Measurements from ENCODE around the gene CACNA2D3. TPM values are rescaled to one million over a fixed set of nuclear protein-coding genes. Genes with fewer than 3 reads are reported as not detected.

Gene CACNA2D3
- total and polyA plus RNA-seq, 3 experiments from 2014 or later, result not detected

GRCh38 chr3:54826251-54826691 is 703.9 kb downstream of the CACNA2D3 start:
- no peak overlapping the region for H3K27ac Mint-ChIP-seq
- POLR2A ChIA-PET, result no interaction called here

GRCh38 chr3:54827056-54827687 is 704.8 kb downstream of the CACNA2D3 start:
- DNase-seq, result no peak
- Mint-ChIP-seq H3K4me3 (no peak overlapping the region), H3K27ac (no peak overlapping the region), H3K36me3 (no peaks in the 10 kb centered on the region), H3K9me3 (peaks cover 0 to 6% (median 1%) of the 10 kb centered on the region in 5 donors), H3K27me3 (no peaks in the 10 kb centered on the region), H3K4me1 (no peaks in the 10 kb centered on the region)
- POLR2A ChIA-PET, result no interaction called here
- CTCF ChIA-PET, result no interaction called here
- no peak overlapping the region for H3K27ac ChIP-seq (ENCODE audit: low read depth, low read length)
- no peaks in the 10 kb centered on the region for H3K36me3 ChIP-seq (ENCODE audit: insufficient read depth, low read length)
- H3K9me3 ChIP-seq (ENCODE audit: low read length), result no peaks in the 10 kb centered on the region
- H3K4me3 ChIP-seq (ENCODE audit: low read length), result no peak overlapping the region
- no peaks in the 10 kb centered on the region for H3K27me3 ChIP-seq (ENCODE audit: insufficient read depth, low read length, poor library complexity, severe bottlenecking)
- no peaks in the 10 kb centered on the region for H3K4me1 ChIP-seq (ENCODE audit: insufficient read depth, low read length)

More at GRCh38 chr3:54826251-54826691, 703.9 kb downstream of the CACNA2D3 start:
- H3K4me1 Mint-ChIP-seq, result no peaks in the 10 kb centered on the region
- H3K36me3 ChIP-seq (ENCODE audit: insufficient read depth, low read length), result no peaks in the 10 kb centered on the region
- H3K4me3 Mint-ChIP-seq, result no peak overlapping the region
- no peaks in the 10 kb centered on the region for H3K36me3 Mint-ChIP-seq
- H3K9me3 ChIP-seq (ENCODE audit: low read length), result no peaks in the 10 kb centered on the region
- no peaks in the 10 kb centered on the region for H3K27me3 ChIP-seq (ENCODE audit: insufficient read depth, low read length, poor library complexity, severe bottlenecking)
- CTCF ChIA-PET, result no interaction called here
- H3K27me3 Mint-ChIP-seq, result no peaks in the 10 kb centered on the region
- peaks cover 0 to 2% (median 0%) of the 10 kb centered on the region in 5 donors for H3K9me3 Mint-ChIP-seq
- DNase-seq, result no peak
- no peaks in the 10 kb centered on the region for H3K4me1 ChIP-seq (ENCODE audit: insufficient read depth, low read length)
- H3K27ac ChIP-seq (ENCODE audit: low read depth, low read length), result no peak overlapping the region
- no peak overlapping the region for H3K4me3 ChIP-seq (ENCODE audit: low read length)

- CTCF ChIA-PET, result no interaction called here
- H3K9me3 Mint-ChIP-seq, result peaks cover 0 to 7% (median 1%) of the 10 kb centered on the region in 5 donors
Observed at GRCh38 chr3:54827776-54828175, 705.4 kb downstream of the CACNA2D3 start.

GRCh38 chr3:54830658-54831057 is 708.3 kb downstream of the CACNA2D3 start:
- no peaks in the 10 kb centered on the region for H3K27me3 ChIP-seq (ENCODE audit: insufficient read depth, low read length, poor library complexity, severe bottlenecking)
- H3K9me3 ChIP-seq (ENCODE audit: low read length), result no peaks in the 10 kb centered on the region
- Mint-ChIP-seq H3K36me3 (no peaks in the 10 kb centered on the region), H3K9me3 (peaks cover 0 to 7% (median 1%) of the 10 kb centered on the region in 5 donors), H3K27ac (no peak overlapping the region), H3K27me3 (no peaks in the 10 kb centered on the region), H3K4me3 (no peak overlapping the region), H3K4me1 (no peaks in the 10 kb centered on the region)
- CTCF ChIA-PET, result interaction anchor here (2.1 kb wide), 1 partner anchor 9 kb away, joined by 7 read pairs; no protein-coding TSS in a partner anchor
- no peak for DNase-seq
- no peaks in the 10 kb centered on the region for H3K36me3 ChIP-seq (ENCODE audit: insufficient read depth, low read length)
- H3K4me1 ChIP-seq (ENCODE audit: insufficient read depth, low read length), result no peaks in the 10 kb centered on the region
- H3K4me3 ChIP-seq (ENCODE audit: low read length), result no peak overlapping the region
- POLR2A ChIA-PET, result no interaction called here
- H3K27ac ChIP-seq (ENCODE audit: low read depth, low read length), result no peak overlapping the region

More at GRCh38 chr3:54827776-54828175, 705.4 kb downstream of the CACNA2D3 start:
- H3K27me3 ChIP-seq (ENCODE audit: insufficient read depth, low read length, poor library complexity, severe bottlenecking), result no peaks in the 10 kb centered on the region
- no peak overlapping the region for H3K4me3 ChIP-seq (ENCODE audit: low read length)
- no peaks in the 10 kb centered on the region for H3K36me3 ChIP-seq (ENCODE audit: insufficient read depth, low read length)
- no peaks in the 10 kb centered on the region for H3K9me3 ChIP-seq (ENCODE audit: low read length)
- Mint-ChIP-seq H3K27ac (no peak overlapping the region), H3K27me3 (no peaks in the 10 kb centered on the region), H3K36me3 (no peaks in the 10 kb centered on the region), H3K4me1 (no peaks in the 10 kb centered on the region), H3K4me3 (no peak overlapping the region)
- no peak overlapping the region for H3K27ac ChIP-seq (ENCODE audit: low read depth, low read length)
- POLR2A ChIA-PET, result no interaction called here
- H3K4me1 ChIP-seq (ENCODE audit: insufficient read depth, low read length), result no peaks in the 10 kb centered on the region
- DNase-seq, result no peak

GRCh38 chr3:54831112-54831511 is 708.8 kb downstream of the CACNA2D3 start:
- H3K27me3 Mint-ChIP-seq, result no peaks in the 10 kb centered on the region
- H3K9me3 ChIP-seq (ENCODE audit: low read length), result no peaks in the 10 kb centered on the region
- no peak overlapping the region for H3K4me3 Mint-ChIP-seq
- no peaks in the 10 kb centered on the region for H3K4me1 Mint-ChIP-seq
- no peak overlapping the region for H3K27ac Mint-ChIP-seq
- ChIA-PET POLR2A (no interaction called here), CTCF (interaction anchor here (2.1 kb wide), 1 partner anchor 9 kb away, joined by 7 read pairs; no protein-coding TSS in a partner anchor)
- H3K27me3 ChIP-seq (ENCODE audit: insufficient read depth, low read length, poor library complexity, severe bottlenecking), result no peaks in the 10 kb centered on the region
- H3K27ac ChIP-seq (ENCODE audit: low read depth, low read length), result no peak overlapping the region
- H3K4me1 ChIP-seq (ENCODE audit: insufficient read depth, low read length), result no peaks in the 10 kb centered on the region
- H3K36me3 Mint-ChIP-seq, result no peaks in the 10 kb centered on the region
- no peak for DNase-seq
- no peak overlapping the region for H3K4me3 ChIP-seq (ENCODE audit: low read length)
- peaks cover 0 to 9% (median 1%) of the 10 kb centered on the region in 5 donors for H3K9me3 Mint-ChIP-seq
- H3K36me3 ChIP-seq (ENCODE audit: insufficient read depth, low read length), result no peaks in the 10 kb centered on the region

GRCh38 chr3:54832876-54833275 is 710.5 kb downstream of the CACNA2D3 start:
- Histone ChIP-seq H3K9me3 (ENCODE audit: low read length) (no peaks in the 10 kb centered on the region), H3K27me3 (ENCODE audit: insufficient read depth, low read length, poor library complexity, severe bottlenecking) (no peaks in the 10 kb centered on the region), H3K4me3 (ENCODE audit: low read length) (no peak overlapping the region), H3K4me1 (ENCODE audit: insufficient read depth, low read length) (no peaks in the 10 kb centered on the region), H3K36me3 (ENCODE audit: insufficient read depth, low read length) (no peaks in the 10 kb centered on the region), H3K27ac (ENCODE audit: low read depth, low read length) (no peak overlapping the region)
- H3K36me3 Mint-ChIP-seq, result no peaks in the 10 kb centered on the region
- ChIA-PET CTCF (no interaction called here), POLR2A (no interaction called here)
- no peak overlapping the region for H3K27ac Mint-ChIP-seq
- no peak for DNase-seq
- peaks cover 0 to 9% (median 1%) of the 10 kb centered on the region in 5 donors for H3K9me3 Mint-ChIP-seq
- H3K4me1 Mint-ChIP-seq, result no peaks in the 10 kb centered on the region
- H3K4me3 Mint-ChIP-seq, result no peak overlapping the region
- no peaks in the 10 kb centered on the region for H3K27me3 Mint-ChIP-seq

- peaks cover 0 to 7% (median 0%) of the 10 kb centered on the region in 5 donors for H3K9me3 Mint-ChIP-seq
- POLR2A ChIA-PET, result no interaction called here
Observed at GRCh38 chr3:54835701-54836100, 713.3 kb downstream of the CACNA2D3 start.

GRCh38 chr3:54836871-54837270 is 714.5 kb downstream of the CACNA2D3 start:
- Mint-ChIP-seq H3K9me3 (peaks cover 0 to 6% (median 0%) of the 10 kb centered on the region in 5 donors), H3K4me1 (no peaks in the 10 kb centered on the region), H3K4me3 (no peak overlapping the region), H3K36me3 (no peaks in the 10 kb centered on the region), H3K27ac (no peak overlapping the region), H3K27me3 (no peaks in the 10 kb centered on the region)
- no peaks in the 10 kb centered on the region for H3K4me1 ChIP-seq (ENCODE audit: insufficient read depth, low read length)
- no peak for DNase-seq
- no peaks in the 10 kb centered on the region for H3K27me3 ChIP-seq (ENCODE audit: insufficient read depth, low read length, poor library complexity, severe bottlenecking)
- no peak overlapping the region for H3K4me3 ChIP-seq (ENCODE audit: low read length)
- ChIA-PET POLR2A (no interaction called here), CTCF (no interaction called here)
- no peaks in the 10 kb centered on the region for H3K36me3 ChIP-seq (ENCODE audit: insufficient read depth, low read length)
- H3K27ac ChIP-seq (ENCODE audit: low read depth, low read length), result no peak overlapping the region
- no peaks in the 10 kb centered on the region for H3K9me3 ChIP-seq (ENCODE audit: low read length)

More at GRCh38 chr3:54835701-54836100, 713.3 kb downstream of the CACNA2D3 start:
- H3K27ac Mint-ChIP-seq, result no peak overlapping the region
- H3K4me1 Mint-ChIP-seq, result no peaks in the 10 kb centered on the region
- no peaks in the 10 kb centered on the region for H3K36me3 Mint-ChIP-seq
- no peak for DNase-seq
- Histone ChIP-seq H3K4me3 (ENCODE audit: low read length) (no peak overlapping the region), H3K4me1 (ENCODE audit: insufficient read depth, low read length) (no peaks in the 10 kb centered on the region), H3K27me3 (ENCODE audit: insufficient read depth, low read length, poor library complexity, severe bottlenecking) (no peaks in the 10 kb centered on the region), H3K27ac (ENCODE audit: low read depth, low read length) (no peak overlapping the region), H3K9me3 (ENCODE audit: low read length) (no peaks in the 10 kb centered on the region), H3K36me3 (ENCODE audit: insufficient read depth, low read length) (no peaks in the 10 kb centered on the region)
- no peak overlapping the region for H3K4me3 Mint-ChIP-seq
- CTCF ChIA-PET, result no interaction called here
- H3K27me3 Mint-ChIP-seq, result no peaks in the 10 kb centered on the region

Measured in CD8-positive, alpha-beta memory T cell (primary cell).